Ovary (tissue), 3 donors: ENCODE data around the gene CRISPLD2.

ENCODE experiments used
- CTCF ChIP-seq, 3 donors: fragments of 450-650 bp in 2 of 3; fragments of 200-600 bp in 1 of 3; IDR thresholded peaks; one replicate each; pipeline versions ENCODE4 v1.5.1 to v1.8.0; 2016 to 2022; ENCODE audit warnings: antibody characterized with exemption in 3 of 3, mild to moderate bottlenecking in 1 of 3
- EP300 ChIP-seq: sonication (generic); formaldehyde crosslinking; IDR thresholded peaks from one replicate; pipeline ENCODE4 v1.6.1; 2017; ENCODE audit warnings: antibody characterized with exemption
- donor health status: DM: no; HTN: no; CAD: no.

GRCh38 chr16:84907051-84907450 lies 87.3 kb downstream of the CRISPLD2 start:
- TF ChIP-seq EP300: no peak
- no peak for TF ChIP-seq CTCF (IDR thresholded peaks at IDR 0.05)
